HepG2 (cell line): Measurements from ENCODE around the gene ZMIZ1. TPM values are rescaled to one million over a fixed set of nuclear protein-coding genes. Genes with fewer than 3 reads are reported as not detected.

ENCODE experiments used
- ATAC-seq: fragments of 200-7000 bp; cut with Tn5 transposase; 3 replicates; pipeline ENCODE4 v1.9.1; 2020; ENCODE audit warnings: mild to moderate bottlenecking, moderate library complexity
- BruUV-seq: library from RNA; stranded (reverse); fragments of 400-500 nt; replicated peaks from 2 replicates; lab custom pipeline; 2021; lab: Mats Ljungman, UMichigan
- CTCF ChIA-PET: fragments of 300-600 bp; formaldehyde crosslinking; extraction: SDS; loops from one replicate; lab custom pipeline; 2021; ENCODE audit warnings: low total read pairs, inconsistent platforms, low intra/inter-chr PET ratio; lab: Yijun Ruan, JAX
- POLR2A ChIA-PET: fragments of 350-600 bp; sonication (Branson Sonifier 250); formaldehyde crosslinking; loops from one replicate; lab custom pipeline; 2020; ENCODE audit warnings: antibody characterized with exemption, inconsistent platforms; lab: Yijun Ruan, JAX
- DNase-seq: peaks from one replicate; pipeline ENCODE4 v3.0.0-alpha.2; 2015; ENCODE audit warnings: low spot score
- FAIRE-seq: peaks from 3 replicates; lab custom pipeline; 2011; peaks lifted over from hg19 to GRCh38; lab: Jason Lieb, UNC
- H2AFZ ChIP-seq: one replicate; pipeline ENCODE4 v1.6.1; 2011; ENCODE audit warnings: low read length, inconsistent platforms
- H3K27ac ChIP-seq: fragments of 300-600 bp; 3 replicates; pipeline ENCODE4 v1.8.0; 2011; ENCODE audit warnings: mixed run types, mild to moderate bottlenecking, mixed read lengths, low read length, inconsistent platforms; ENCODE audit not compliant: insufficient read depth; ENCODE audit errors: extremely low read length
- H3K27me3 ChIP-seq, 2 experiments: fragments of 200-600 bp in 1 of 2; 2 replicates in 1 of 2; 3 replicates in 1 of 2; pipeline versions ENCODE4 v1.6.0 to v1.8.0; 2011; ENCODE audit warnings: low read length in 2 of 2, mild to moderate bottlenecking in 2 of 2, moderate library complexity in 2 of 2, inconsistent platforms in 1 of 2; ENCODE audit not compliant: insufficient read depth in 2 of 2, control insufficient read depth in 1 of 2
- H3K36me3 ChIP-seq, 2 experiments: fragments of 200-600 bp in 1 of 2; replicated peaks in 1 of 2; 2 replicates in 1 of 2; 3 replicates in 1 of 2; pipeline versions ENCODE4 v1.5.1 to v1.8.0; 2011; ENCODE audit warnings: low read length in 2 of 2, inconsistent platforms in 1 of 2; ENCODE audit not compliant: insufficient read depth in 2 of 2, control insufficient read depth in 1 of 2
- H3K4me1 ChIP-seq: 2 replicates; pipeline ENCODE4 v1.5.1; 2012; ENCODE audit warnings: low read length, inconsistent platforms; ENCODE audit not compliant: insufficient read depth
- H3K4me2 ChIP-seq: 2 replicates; pipeline ENCODE4 v1.6.0; 2011; ENCODE audit warnings: low read depth, low read length, inconsistent platforms
- H3K4me3 ChIP-seq, 3 experiments: fragments of 200-600 bp in 1 of 3; sonication (generic), shearing (Covaris generic) in 1 of 3; replicated peaks in 1 of 3; 2 replicates each; pipeline ENCODE4 v1.5.1; 2011 to 2016; ENCODE audit warnings: low read length in 3 of 3, inconsistent platforms in 2 of 3, low read depth in 2 of 3, mild to moderate bottlenecking in 2 of 3, control low read depth in 1 of 3, mixed read lengths in 1 of 3; ENCODE audit not compliant: insufficient read depth in 1 of 3
- H3K79me2 ChIP-seq: one replicate; pipeline ENCODE4 v1.6.1; 2011; ENCODE audit warnings: low read length, inconsistent platforms; ENCODE audit not compliant: insufficient read depth
- H3K9ac ChIP-seq: 2 replicates; pipeline ENCODE4 v1.6.0; 2011; ENCODE audit warnings: mild to moderate bottlenecking, low read depth, low read length, inconsistent platforms; ENCODE audit not compliant: insufficient read depth
- H3K9me3 ChIP-seq: 2 replicates; pipeline ENCODE4 v1.5.1; 2012; ENCODE audit warnings: mild to moderate bottlenecking, low read length
- H4K20me1 ChIP-seq: 2 replicates; pipeline ENCODE4 v1.6.0; 2011; ENCODE audit warnings: inconsistent platforms, mild to moderate bottlenecking, low read length, moderate library complexity; ENCODE audit not compliant: insufficient read depth
- GTF3A ChIP-seq: sonication (generic); formaldehyde crosslinking; conservative IDR thresholded peaks from 2 replicates; pipeline ENCODE4 v1.4.0; 2020; ENCODE audit warnings: mild to moderate bottlenecking, missing genetic modification reagents
- ZNF792 ChIP-seq: IDR thresholded peaks from 2 replicates; pipeline ENCODE4 v1.6.1; 2016
- WGBS: methylation state at CpG from one replicate; pipeline ENCODE4 v1.1.6; 2017; ENCODE audit warnings: low lambda C conversion rate; 5-methylcytosine and 5-hydroxymethylcytosine counted together
- in situ Hi-C: cut with HindIII; loops from 2 replicates; pipeline ENCODE4 v1.10.0; 2017; ENCODE audit warnings: low pct_unique_long_range_greater_than_20kb; ENCODE audit not compliant: extremely low pct_ligation_motif_present
- intact Hi-C: fragments of 100-400 bp; cut with micrococcal nuclease; formaldehyde crosslinking; loops from one replicate; pipeline ENCODE4 v1.10.0; 2022; ENCODE audit not compliant: unreplicated experiment
- polyA plus RNA-seq, 8 experiments: library from polyadenylated mRNA; depleted of rRNA in 3 of 8; stranded (reverse) in 7 of 8; unstranded in 1 of 8; fragments of >200 nt; fragmentation: Illumina TruSeq in 4 of 8; extraction: Trizol in 4 of 8; gene quantifications; 2 replicates each; pipeline versions ENCODE4 v1.2.1 to v1.2.3, GENCODE V29; 2011 to 2016; ENCODE audit warnings: low read depth in 4 of 8, missing spikeins in 1 of 8, mixed read lengths in 1 of 8; ENCODE audit not compliant: insufficient read depth in 1 of 8
- total RNA-seq, 5 experiments: library from RNA; depleted of rRNA; stranded (reverse); fragments of >200 nt; fragmentation: Illumina TruSeq; extraction: Trizol; gene quantifications; 2 replicates each; pipeline ENCODE4 v1.2.3, GENCODE V29; 2016; ENCODE audit warnings: low read depth in 1 of 5
- TF ChIP-seq, protein P1 (sequence below), 2 experiments: fragments of 450-650 bp in 1 of 2; sonication (generic) in 1 of 2; formaldehyde crosslinking in 1 of 2; IDR thresholded peaks; 2 replicates each; pipeline versions ENCODE4 v1.6.1 to v1.8.0; 2016 to 2022; ENCODE audit warnings: antibody characterized with exemption in 1 of 2, mild to moderate bottlenecking in 1 of 2, missing genetic modification reagents in 1 of 2
- TF ChIP-seq, protein P2 (sequence below): sonication (generic); formaldehyde crosslinking; IDR thresholded peaks from 2 replicates; pipeline ENCODE4 v1.8.1; 2023; ENCODE audit warnings: mild to moderate bottlenecking, missing genetic modification reagents

Gene ZMIZ1
- total and polyA plus RNA-seq, 2 of the 13 experiments (the other 11 are each of a cell fraction or from before 2014, with no cell fraction given) = 5.3 to 10.2 TPM

DNA sequence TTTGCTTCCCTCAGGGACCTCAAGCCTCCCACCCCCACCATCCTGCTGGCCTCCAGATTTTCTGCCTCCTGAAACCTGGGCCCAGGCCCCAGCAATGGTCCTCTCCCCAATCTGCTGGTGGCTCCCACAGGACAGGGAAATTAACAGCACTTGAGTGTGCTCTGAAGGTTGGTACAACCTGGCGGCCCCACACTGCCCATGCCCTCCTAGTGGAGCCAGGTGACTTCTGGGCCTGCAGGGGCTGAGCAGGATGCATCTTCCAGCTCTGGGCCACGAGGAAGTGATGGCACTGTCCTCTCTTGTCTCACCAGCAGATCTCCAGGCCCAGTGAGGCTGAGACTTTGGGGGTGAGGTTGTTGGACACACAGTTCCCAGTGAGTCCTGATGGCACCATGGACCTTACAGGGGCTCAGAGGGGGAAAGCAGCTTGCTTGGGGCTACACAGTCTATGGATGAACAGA is 3.6 kb upstream of the ZMIZ1 start (continued):
- TF ChIP-seq, protein P1, sequence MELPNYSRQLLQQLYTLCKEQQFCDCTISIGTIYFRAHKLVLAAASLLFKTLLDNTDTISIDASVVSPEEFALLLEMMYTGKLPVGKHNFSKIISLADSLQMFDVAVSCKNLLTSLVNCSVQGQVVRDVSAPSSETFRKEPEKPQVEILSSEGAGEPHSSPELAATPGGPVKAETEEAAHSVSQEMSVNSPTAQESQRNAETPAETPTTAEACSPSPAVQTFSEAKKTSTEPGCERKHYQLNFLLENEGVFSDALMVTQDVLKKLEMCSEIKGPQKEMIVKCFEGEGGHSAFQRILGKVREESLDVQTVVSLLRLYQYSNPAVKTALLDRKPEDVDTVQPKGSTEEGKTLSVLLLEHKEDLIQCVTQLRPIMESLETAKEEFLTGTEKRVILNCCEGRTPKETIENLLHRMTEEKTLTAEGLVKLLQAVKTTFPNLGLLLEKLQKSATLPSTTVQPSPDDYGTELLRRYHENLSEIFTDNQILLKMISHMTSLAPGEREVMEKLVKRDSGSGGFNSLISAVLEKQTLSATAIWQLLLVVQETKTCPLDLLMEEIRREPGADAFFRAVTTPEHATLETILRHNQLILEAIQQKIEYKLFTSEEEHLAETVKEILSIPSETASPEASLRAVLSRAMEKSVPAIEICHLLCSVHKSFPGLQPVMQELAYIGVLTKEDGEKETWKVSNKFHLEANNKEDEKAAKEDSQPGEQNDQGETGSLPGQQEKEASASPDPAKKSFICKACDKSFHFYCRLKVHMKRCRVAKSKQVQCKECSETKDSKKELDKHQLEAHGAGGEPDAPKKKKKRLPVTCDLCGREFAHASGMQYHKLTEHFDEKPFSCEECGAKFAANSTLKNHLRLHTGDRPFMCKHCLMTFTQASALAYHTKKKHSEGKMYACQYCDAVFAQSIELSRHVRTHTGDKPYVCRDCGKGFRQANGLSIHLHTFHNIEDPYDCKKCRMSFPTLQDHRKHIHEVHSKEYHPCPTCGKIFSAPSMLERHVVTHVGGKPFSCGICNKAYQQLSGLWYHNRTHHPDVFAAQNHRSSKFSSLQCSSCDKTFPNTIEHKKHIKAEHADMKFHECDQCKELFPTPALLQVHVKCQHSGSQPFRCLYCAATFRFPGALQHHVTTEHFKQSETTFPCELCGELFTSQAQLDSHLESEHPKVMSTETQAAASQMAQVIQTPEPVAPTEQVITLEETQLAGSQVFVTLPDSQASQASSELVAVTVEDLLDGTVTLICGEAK (IDR thresholded peaks at IDR 0.05) = no peak
- TF ChIP-seq, protein P1 (CRISPR knock-in tag; IDR thresholded peaks at IDR 0.05) = no peak

DNA sequence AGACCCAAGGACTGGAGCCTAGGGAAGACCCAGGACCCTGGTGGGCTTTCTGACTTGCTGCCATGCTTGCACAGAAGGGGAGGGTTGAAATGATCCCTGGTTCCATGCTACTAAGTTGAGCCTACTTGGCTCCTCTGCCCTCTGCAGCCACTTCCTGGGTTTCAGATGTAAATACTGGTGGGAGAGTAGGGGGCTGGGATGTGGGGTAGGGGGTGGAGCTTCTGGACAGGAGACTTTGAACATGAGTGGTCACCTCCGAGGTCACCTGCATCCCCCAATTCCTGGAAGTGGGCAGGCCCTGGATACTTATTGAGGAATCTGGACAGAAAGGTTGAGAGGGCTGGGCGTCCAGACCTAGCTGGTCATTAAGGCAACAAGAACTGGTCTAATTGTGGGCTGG is 2.9 kb upstream of the ZMIZ1 start:
- H3K36me3 ChIP-seq = no peaks in the 10 kb centered on the region
- no peaks in the 10 kb centered on the region; a peak in 1 of 5 replicates for H3K27me3 ChIP-seq
- no peak overlapping the region for H3K9ac ChIP-seq
- peak overlapping the region in 1 of 3 experiments; percentile 98; a peak in 1 of 6 replicates for H3K4me3 ChIP-seq
- peaks cover 60% of the 10 kb centered on the region for H3K4me1 ChIP-seq
- no TSS peak for BruUV-seq
- no peak overlapping the region for H3K27ac ChIP-seq
- no peak overlapping the region for H2AFZ ChIP-seq
- ATAC-seq = no peak
- H3K79me2 ChIP-seq = peaks cover 13% of the 10 kb centered on the region
- peaks cover 6% of the 10 kb centered on the region; the same call in 1 of the 2 replicates for H4K20me1 ChIP-seq
- FAIRE-seq = no peak
- WGBS = 44% methylated on average over 2 of the region's 2 CpGs
- TF ChIP-seq, protein P2, sequence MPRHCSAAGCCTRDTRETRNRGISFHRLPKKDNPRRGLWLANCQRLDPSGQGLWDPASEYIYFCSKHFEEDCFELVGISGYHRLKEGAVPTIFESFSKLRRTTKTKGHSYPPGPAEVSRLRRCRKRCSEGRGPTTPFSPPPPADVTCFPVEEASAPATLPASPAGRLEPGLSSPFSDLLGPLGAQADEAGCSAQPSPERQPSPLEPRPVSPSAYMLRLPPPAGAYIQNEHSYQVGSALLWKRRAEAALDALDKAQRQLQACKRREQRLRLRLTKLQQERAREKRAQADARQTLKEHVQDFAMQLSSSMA (CRISPR knock-in tag) = 0 out of 2 replicates have a peak, but pooled peaks have one; percentile 31
- TF ChIP-seq GTF3A = no peak
- no peak for TF ChIP-seq ZNF792 (CRISPR knock-in tag)
- intact Hi-C loops (loop anchor here (2.0 to 5.0 kb wide), 2 partner anchors 213 to 409 kb away; no protein-coding TSS in a partner anchor), in situ Hi-C loops (no loop called here)
- H3K9me3 ChIP-seq = no peaks in the 10 kb centered on the region
- peak overlapping the region; percentile 84 for H3K4me2 ChIP-seq
- CTCF ChIA-PET = no interaction called here
- no peak for DNase-seq
- POLR2A ChIA-PET = interaction anchor here (0.7 to 6.9 kb wide), 7 partner anchors 11 to 291 kb away, joined by 3 to 54 read pairs (median 4); no protein-coding TSS in a partner anchor
